HG02763 (cell line): ENCODE data around the gene CFL1.
"Not testable (repeated sequence)": the region's sequence is repeated elsewhere in the genome, so short reads cannot be mapped to it uniquely, and the experiment has no call there.

Source experiments
- ATAC-seq: cut with Tn5 transposase; IDR thresholded peaks from one replicate; pipeline ENCODE4 v1.9.1; 2021; ENCODE audit warnings: mild to moderate bottlenecking, moderate library complexity; ENCODE audit not compliant: unreplicated experiment

CFL1 gene

GRCh38 chr11:65844231-65844872, 13.6 kb downstream of the CFL1 start:
- no peak for ATAC-seq

- ATAC-seq = no peak
Observed at GRCh38 chr11:65843811-65844210, 14.2 kb downstream of the CFL1 start.

DNA sequence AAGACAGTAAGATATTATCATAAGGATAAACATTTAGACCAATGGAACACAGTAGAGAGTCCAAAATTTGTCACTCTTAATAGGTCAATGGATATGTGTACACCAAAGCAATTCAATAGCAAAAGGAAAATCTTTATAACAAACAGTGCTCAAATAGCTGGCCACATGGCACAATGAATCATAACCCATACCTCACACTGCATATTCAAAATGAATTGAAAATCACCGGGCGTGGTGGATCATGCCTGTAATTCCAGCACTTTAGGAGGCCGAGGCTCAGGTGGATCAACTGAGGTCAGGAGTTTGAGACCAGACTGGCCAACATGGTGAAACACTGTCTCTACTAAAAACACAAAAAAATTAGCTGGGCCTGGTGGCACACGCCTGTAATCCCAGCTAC, 15.8 kb downstream of the CFL1 start:
- ATAC-seq = no peak

- no peak for ATAC-seq
Observed at GRCh38 chr11:65834202-65834601, 23.8 kb downstream of the CFL1 start.

DNA sequence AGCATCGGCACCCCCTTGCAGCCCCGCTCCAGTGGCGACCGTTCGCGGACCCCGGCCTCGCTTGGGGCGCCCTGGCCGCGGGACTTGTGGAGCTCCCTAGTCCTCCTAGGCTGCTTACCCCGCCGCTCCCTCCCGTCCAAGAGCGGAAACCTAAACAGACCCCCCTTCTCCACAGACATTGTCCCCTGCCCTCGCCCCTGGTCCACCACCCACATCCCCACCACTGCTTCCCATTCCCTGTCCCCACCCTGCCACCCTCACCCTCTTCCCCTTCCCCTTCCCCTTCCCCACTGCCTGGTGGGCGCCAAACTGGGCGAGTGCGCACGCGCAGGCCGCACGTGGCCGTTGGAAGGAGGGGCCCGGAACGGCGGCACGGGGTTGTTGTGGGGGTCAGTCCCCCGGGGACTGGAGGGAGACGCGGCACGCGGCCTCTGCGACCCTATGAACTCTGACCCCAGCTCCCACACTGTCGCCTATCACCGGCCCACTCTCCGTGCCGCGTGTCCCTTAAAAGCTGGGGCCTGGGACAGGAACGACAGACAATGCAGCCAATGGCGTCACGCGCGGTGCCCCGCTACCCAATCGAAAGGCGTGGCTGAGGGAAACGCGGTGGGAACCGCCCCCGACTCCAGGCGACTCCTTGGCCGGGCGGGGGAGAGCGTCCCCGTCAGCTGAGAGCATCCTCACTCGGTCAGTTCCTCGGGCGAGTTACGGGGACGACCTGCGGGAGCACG, 24.5 kb downstream of the CFL1 start, which contains the start of gene SNX32:
Gene SNX32, plus strand, starts transcription at position 667 of the 734 bp plus-strand sequence. CDS start 103 bp downstream, outside the sequence.
- peak; percentile 97 for ATAC-seq

- ATAC-seq = not testable (repeated sequence)
Observed at GRCh38 chr11:65832231-65832630, 25.7 kb downstream of the CFL1 start.

DNA sequence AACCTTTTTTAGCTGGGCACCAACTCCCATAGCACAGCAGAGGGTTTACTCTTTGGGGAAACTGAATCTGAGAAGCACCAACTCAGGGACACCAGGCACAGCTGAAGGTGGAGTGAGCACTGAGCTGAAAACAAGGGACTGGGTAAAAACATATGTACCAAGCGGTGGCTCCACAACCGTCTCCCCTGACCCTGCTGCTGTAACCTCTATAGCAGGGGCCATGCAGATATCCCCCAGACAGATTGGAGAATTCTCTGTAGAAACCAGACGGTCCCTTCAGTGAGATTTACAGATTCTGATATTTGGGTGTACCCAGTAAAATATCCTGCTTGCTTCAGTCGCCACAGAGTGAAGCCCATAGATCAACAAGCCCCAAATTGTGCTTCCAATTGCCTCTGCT, 28.5 kb downstream of the CFL1 start:
- ATAC-seq = no peak

DNA sequence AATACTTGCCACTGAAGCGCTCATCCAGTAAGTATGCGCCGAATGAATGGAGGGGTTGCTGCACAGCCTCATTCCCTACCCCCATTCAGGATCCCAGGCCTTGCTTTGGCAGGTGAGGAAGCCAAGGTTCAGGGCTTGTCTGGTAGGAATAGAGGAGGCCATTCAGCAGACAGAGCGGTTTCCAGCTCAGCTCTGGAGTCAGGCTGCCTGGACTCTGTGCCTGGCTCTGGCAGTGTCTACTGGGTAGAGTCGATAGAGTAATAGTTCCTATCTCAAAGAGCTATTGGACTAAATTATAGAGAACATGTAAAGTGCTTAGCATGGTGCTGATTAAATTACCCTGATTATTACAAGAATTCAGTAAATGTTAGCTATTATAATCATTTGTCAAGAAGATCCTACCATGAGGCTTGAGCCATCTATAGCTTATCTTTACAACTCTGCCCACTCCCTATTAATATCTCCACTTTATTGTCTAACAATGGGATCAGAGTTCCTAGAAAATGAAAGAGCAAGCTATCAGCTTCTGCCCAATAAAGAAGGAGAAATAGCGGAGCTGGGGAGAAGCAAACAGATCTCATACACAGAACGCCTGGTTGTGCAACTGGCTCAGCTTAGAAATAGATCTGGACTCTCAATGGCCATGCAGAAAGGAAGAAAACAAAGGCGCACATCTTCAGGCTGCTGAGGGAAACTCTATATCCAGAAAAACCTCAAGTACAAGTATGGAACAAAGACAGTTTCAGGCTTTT, 30.8 kb downstream of the CFL1 start:
- ATAC-seq = no peak

GRCh38 chr11:65822776-65823528, 35.0 kb downstream of the CFL1 start:
- no peak for ATAC-seq

DNA sequence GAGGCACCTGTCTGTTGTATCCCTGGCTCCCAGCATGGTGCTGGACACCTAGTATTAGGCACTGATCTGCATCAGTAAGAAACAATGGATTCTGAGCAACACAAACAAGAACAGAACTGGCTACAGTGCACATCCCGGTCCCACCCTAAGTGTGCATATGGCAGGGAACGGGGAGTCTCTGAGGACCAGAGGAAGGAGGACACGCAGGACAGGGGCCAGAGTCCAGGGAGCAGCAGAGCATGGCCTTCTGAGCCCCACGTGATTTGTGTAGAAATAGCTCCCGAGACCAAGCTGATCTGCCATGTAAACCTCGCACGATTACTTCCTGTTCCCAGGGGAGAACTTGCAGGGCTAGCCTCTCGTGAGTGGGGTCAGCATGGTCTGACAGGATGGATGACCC, 36.9 kb downstream of the CFL1 start:
- ATAC-seq = no peak

DNA sequence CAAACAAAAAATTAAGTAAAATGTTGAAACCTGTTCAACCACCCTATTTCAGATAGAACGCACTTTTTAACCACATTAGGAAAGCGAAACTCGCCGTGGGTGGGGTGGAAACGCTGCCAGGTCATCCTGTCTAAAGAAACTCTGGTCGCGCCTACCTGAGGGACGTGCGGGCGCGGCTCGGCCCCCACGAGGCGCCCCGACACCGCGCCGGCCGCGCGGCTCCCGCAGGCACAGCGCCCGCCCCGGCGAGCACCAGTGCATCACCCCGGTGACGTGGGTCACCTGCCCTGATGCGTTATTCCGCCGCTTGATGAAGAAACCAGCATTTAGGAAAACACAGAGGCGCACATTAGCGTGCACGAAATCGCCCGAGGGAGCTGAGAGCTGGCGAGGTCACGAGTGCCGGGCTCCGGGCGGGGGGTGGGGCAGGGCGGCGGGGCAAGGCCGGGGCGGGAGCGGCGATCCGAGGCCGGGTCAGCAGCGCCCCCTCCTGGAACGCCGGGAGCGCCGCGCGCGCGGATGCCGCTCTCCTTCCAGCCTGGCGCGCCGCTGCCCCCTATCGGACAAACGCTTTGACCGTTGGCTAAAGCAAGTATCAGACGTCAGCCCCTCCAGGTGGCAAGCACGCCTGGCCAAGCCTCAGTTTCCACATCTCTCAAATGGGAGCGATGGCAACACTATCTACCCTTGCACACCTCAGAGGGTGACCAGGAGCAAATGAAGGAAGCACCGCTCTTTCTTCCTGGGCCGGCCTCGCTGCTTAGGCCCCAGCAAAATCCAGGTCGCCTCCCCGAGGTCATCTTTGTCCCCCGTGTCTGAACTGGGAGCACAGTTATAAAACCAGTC, 39.9 kb downstream of the CFL1 start:
- peak; percentile 85 for ATAC-seq

DNA sequence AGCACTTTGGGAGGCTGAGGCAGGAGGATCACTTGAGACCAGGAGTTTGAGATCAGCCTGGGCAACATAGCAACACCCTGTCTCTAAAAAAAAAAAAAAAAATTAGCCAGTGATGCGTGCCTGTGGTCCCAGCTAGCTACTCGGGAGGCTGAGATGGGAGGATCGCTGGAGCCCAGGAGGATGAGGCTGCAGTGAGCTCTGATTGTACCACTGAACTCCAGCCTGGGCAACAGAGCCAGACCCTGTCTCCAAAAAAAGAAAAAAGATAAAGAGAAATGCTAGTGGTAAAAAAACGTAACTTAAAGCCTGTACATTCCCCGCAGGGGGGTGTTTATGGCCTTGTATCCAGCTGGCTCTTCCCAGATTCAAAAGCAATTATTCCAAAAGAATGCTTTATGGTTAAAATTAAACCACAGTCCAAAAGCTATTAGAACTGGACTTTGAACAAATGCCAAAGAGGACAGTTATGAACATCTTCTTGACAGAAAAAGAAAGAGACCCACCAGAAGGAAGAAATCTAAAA, 40.6 kb downstream of the CFL1 start:
- no peak for ATAC-seq

GRCh38 chr11:65816696-65817095, 41.3 kb downstream of the CFL1 start:
- no peak for ATAC-seq

DNA sequence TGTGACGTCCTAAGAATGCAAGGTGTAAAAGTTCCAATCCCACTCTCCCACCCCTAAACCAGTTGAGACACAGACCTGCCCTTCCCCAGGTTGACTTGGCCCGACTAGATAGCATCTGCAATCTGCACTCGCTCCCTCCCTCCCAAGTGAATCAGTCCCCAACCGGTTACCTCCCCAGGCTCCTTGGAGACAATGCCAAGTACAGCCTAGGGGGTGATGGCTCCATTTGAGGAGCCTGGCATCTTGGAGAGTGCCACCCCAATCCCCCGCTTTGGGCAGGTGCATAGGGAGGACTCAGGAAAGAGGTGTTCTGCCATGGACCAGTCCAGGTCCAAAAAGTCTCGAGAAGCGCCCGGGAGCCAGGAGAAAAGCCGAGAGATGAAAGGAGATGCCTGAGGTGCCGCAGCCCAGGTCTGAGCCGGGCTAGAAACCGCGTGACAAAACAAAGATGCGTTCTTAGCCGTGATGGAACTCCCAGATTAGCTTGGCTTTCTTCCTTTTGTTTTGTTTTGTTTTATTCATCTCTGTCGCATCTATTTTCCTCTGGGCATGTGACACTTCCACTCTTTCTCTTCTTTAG, 42.9 kb downstream of the CFL1 start:
- no peak for ATAC-seq

GRCh38 chr11:65814131-65814985, 43.6 kb downstream of the CFL1 start:
- no peak for ATAC-seq

- ATAC-seq = no peak
Observed at GRCh38 chr11:65811764-65812475, 46.1 kb downstream of the CFL1 start.

GRCh38 chr11:65810046-65810868, 47.7 kb downstream of the CFL1 start:
- no peak for ATAC-seq
